Osteoblast (primary cell): ENCODE measurements around the gene DEFB128. TPM values are rescaled to one million over a fixed set of nuclear protein-coding genes. Genes with fewer than 3 reads are reported as not detected.
"Not testable (repeated sequence)": the region's sequence is repeated elsewhere in the genome, so short reads cannot be mapped to it uniquely, and the experiment has no call there.

Source experiments
- DNase-seq: peaks from one replicate; pipeline ENCODE4 v3.0.0; 2011; ENCODE audit warnings: low spot score, mixed read lengths; ENCODE audit not compliant: insufficient read length; ENCODE audit errors: missing footprints
- H2AFZ ChIP-seq: 2 replicates; pipeline ENCODE4 v1.6.0; 2011; ENCODE audit warnings: mild to moderate bottlenecking, low read length
- H3K27ac ChIP-seq: 2 replicates; pipeline ENCODE4 v1.5.1; 2011; ENCODE audit warnings: mild to moderate bottlenecking, low read depth, low read length, moderate library complexity
- H3K27me3 ChIP-seq: 2 replicates; pipeline ENCODE4 v1.6.0; 2012; ENCODE audit warnings: mild to moderate bottlenecking, control low read depth, inconsistent platforms, low read length, moderate library complexity; ENCODE audit not compliant: insufficient read depth
- H3K36me3 ChIP-seq: 2 replicates; pipeline ENCODE4 v1.5.1; 2011; ENCODE audit warnings: mild to moderate bottlenecking, low read length, control low read depth, moderate library complexity; ENCODE audit not compliant: insufficient read depth
- H3K4me1 ChIP-seq: 2 replicates; pipeline ENCODE4 v1.5.1; 2011; ENCODE audit warnings: mild to moderate bottlenecking, low read length, control low read depth, moderate library complexity; ENCODE audit not compliant: insufficient read depth
- H3K4me2 ChIP-seq: 2 replicates; pipeline ENCODE4 v1.6.0; 2011; ENCODE audit warnings: mild to moderate bottlenecking, low read length; ENCODE audit not compliant: insufficient read depth
- H3K4me3 ChIP-seq: fragments of 200-600 bp; sonication (generic); 3 replicates; pipeline ENCODE4 v1.5.1; 2012; ENCODE audit warnings: mild to moderate bottlenecking, low read length, inconsistent platforms; ENCODE audit not compliant: insufficient read depth
- H3K79me2 ChIP-seq: 2 replicates; pipeline ENCODE4 v1.6.0; 2012; ENCODE audit warnings: mild to moderate bottlenecking, low read length, control low read depth, inconsistent platforms; ENCODE audit not compliant: insufficient read depth
- H3K9me3 ChIP-seq: 2 replicates; pipeline ENCODE4 v1.5.1; 2011; ENCODE audit warnings: low read depth, low read length, control low read depth
- H4K20me1 ChIP-seq: 2 replicates; pipeline ENCODE4 v1.6.0; 2012; ENCODE audit warnings: mild to moderate bottlenecking, low read length, control low read depth; ENCODE audit not compliant: insufficient read depth
- CTCF ChIP-seq: IDR thresholded peaks from 2 replicates; pipeline ENCODE4 v1.5.1; 2011; ENCODE audit warnings: mild to moderate bottlenecking, low read depth, low read length, moderate library complexity; ENCODE audit errors: extremely low read depth
- total RNA-seq: library from RNA; depleted of rRNA; stranded (reverse); fragments of >200 nt; gene quantifications from 2 replicates; pipeline ENCODE4 v1.2.3, GENCODE V29; 2012

DEFB128 gene
- total RNA-seq, 1 donor: not detected

- Histone ChIP-seq H3K27ac (no peak overlapping the region), H3K4me2 (no peak overlapping the region), H3K27me3 (no peaks in the 10 kb centered on the region), H3K36me3 (no peaks in the 10 kb centered on the region), H3K9me3 (no peaks in the 10 kb centered on the region), H3K4me3 (no peak overlapping the region), H4K20me1 (no peaks in the 10 kb centered on the region), H3K79me2 (no peaks in the 10 kb centered on the region), H3K4me1 (no peaks in the 10 kb centered on the region), H2AFZ (no peak overlapping the region)
- DNase-seq: no peak
- TF ChIP-seq CTCF: no peak
These were observed 38.1 kb upstream of the DEFB128 start for GRCh38 chr20:227439-228105.

- no peak for DNase-seq
- no peaks in the 10 kb centered on the region for H3K36me3 ChIP-seq
- no peaks in the 10 kb centered on the region for H4K20me1 ChIP-seq
- H3K4me1 ChIP-seq: no peaks in the 10 kb centered on the region
- H2AFZ ChIP-seq: no peak within 1 kb of the TSS
- no peak within 1 kb of the TSS for H3K4me2 ChIP-seq
- no peaks in the 10 kb centered on the region for H3K9me3 ChIP-seq
- no peak within 1 kb of the TSS for H3K4me3 ChIP-seq
- H3K27ac ChIP-seq: no peak within 1 kb of the TSS
- TF ChIP-seq CTCF: no peak
- H3K79me2 ChIP-seq: no peaks in the 10 kb centered on the region
- no peaks in the 10 kb centered on the region for H3K27me3 ChIP-seq
These were observed 37.4 kb upstream of the DEFB128 start, which contains the start of gene DEFB129 for GRCh38 chr20:226958-227357. DEFB129 (plus strand) TSS chr20:227258; CDS start chr20:227289, 31 bp downstream.

GRCh38 chr20:225879-226278 lies 36.4 kb upstream of the DEFB128 start:
- not testable (repeated sequence) for H3K4me1 ChIP-seq, DNase-seq, H3K36me3 ChIP-seq, H3K27me3 ChIP-seq, H3K79me2 ChIP-seq, H3K4me2 ChIP-seq, H4K20me1 ChIP-seq, H2AFZ ChIP-seq, H3K4me3 ChIP-seq, H3K27ac ChIP-seq, H3K9me3 ChIP-seq

GRCh38 chr20:221258-221830 lies 31.8 kb upstream of the DEFB128 start:
- Histone ChIP-seq H3K27ac (no peak overlapping the region), H3K4me2 (no peak overlapping the region), H3K27me3 (no peaks in the 10 kb centered on the region), H4K20me1 (no peaks in the 10 kb centered on the region), H3K9me3 (no peaks in the 10 kb centered on the region), H3K79me2 (no peaks in the 10 kb centered on the region), H2AFZ (no peak overlapping the region), H3K4me1 (no peaks in the 10 kb centered on the region), H3K36me3 (no peaks in the 10 kb centered on the region), H3K4me3 (no peak overlapping the region)
- no peak for TF ChIP-seq CTCF
- DNase-seq: no peak
